GM12801 (cell line): Measurements from ENCODE around the gene ZBTB39.
A peak's percentile ranks its signal among the peaks of the same experiment; 100 is the strongest.

Experiments
- TF ChIP-seq, protein P1 (sequence below): IDR thresholded peaks from one replicate; pipeline ENCODE4 v1.5.1; 2011; ENCODE audit warnings: control low read depth; ENCODE audit not compliant: insufficient read length; ENCODE audit errors: extremely low read depth

ZBTB39 gene

DNA sequence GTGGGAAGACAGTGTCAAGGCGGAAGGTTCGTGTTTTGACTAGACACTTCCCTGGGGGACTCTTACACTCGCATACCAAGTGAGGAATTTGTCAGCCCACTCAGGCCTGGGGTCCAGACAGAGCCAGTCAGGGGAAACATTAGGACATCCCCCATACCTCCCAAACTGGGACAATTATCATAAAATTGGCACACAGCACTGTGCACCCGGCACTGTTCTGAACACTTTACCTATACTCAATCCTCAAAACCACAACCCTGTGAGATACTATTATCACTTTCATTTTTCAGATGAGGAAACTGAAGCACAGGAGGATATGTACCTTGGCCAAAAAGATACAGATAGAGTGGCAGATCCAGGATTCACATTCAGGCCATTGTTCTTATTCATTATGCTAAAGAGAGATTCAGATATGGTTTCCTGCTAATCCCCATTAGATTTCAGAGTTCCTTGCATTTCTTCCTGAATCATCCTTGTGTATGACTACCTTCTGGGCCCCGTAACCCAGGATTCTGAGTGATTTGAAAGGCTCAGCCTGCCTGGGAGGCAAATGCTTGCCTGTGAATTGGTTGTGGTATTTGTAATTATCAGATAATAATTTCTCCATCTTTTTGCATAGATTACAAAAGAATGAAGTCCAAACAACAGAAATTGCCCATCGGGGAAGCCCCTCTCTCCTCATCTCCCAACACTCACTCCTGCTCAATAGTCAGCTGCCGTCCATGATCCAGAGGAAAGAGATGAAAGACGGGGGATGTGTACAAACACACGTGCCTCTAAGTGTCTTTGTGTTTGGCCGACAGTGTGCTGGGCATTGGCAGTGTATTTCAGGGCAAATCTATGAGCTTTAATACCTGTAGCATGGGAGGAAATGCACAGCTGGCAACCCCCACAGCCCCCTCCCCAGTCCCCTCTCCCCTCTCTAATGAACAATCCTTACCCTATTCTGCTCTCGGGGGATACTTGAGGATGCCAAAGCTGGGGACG is 5.4 kb upstream of the ZBTB39 start:
- TF ChIP-seq, protein P1, sequence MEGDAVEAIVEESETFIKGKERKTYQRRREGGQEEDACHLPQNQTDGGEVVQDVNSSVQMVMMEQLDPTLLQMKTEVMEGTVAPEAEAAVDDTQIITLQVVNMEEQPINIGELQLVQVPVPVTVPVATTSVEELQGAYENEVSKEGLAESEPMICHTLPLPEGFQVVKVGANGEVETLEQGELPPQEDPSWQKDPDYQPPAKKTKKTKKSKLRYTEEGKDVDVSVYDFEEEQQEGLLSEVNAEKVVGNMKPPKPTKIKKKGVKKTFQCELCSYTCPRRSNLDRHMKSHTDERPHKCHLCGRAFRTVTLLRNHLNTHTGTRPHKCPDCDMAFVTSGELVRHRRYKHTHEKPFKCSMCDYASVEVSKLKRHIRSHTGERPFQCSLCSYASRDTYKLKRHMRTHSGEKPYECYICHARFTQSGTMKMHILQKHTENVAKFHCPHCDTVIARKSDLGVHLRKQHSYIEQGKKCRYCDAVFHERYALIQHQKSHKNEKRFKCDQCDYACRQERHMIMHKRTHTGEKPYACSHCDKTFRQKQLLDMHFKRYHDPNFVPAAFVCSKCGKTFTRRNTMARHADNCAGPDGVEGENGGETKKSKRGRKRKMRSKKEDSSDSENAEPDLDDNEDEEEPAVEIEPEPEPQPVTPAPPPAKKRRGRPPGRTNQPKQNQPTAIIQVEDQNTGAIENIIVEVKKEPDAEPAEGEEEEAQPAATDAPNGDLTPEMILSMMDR: no peak

DNA sequence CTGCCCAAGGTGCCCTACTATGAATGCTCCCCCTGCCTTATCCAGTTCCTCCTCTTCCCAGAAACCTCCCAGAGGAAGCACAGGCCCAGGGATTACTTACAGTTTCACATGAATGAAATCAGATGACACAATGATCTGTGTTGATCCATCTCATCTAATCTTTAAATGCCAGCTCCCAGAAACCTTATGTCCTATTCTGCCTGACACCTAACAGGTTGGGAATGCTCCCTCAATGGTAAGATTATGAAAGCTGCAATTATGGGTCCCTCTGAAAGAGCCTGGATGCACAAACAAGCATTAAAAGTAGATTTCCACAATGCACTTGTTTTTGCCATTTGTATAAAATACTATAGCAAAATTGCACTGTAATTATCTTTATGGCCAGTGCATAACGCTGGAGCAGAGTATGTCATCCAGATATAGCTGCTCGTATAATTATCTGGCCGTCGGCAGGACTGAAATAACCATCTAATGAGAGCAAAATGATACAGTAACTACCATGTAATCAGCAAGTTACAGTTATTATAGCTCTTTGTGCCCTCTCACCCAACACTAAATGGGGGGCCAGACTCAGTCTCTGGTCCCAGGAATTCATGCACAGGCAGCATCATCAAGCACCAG is 4.4 kb upstream of the ZBTB39 start:
- TF ChIP-seq, protein P1: no peak

DNA sequence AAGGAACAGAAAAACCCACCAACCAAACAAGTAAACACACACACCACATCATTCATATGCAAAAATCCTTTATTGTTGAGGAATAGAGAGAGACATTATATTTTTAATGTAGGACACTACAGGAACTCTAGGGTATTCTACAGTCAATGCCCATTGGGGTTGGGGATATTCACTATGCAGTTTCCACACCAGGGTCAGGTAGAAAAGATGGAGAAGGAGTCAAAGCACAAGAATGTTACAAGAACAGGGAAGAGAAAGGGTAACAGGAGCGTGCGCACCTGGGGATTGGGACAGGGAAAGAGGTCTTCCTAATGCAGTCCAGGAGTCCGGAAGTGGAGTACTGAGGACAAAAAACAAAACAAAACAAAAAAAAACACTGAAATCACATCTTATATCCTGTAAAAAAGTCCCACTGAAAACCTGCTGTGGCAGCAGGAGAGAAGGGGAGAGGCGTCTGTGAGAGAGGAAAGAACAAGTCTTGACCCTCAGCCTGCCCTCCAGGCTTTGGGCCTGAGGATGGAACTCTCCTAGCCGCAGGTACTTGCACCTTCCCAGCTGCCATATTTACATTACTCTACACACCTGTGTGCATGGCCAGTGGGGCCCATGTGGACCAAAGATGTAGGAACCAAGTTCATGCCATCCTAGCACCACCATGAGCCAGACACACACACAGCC is 3.7 kb upstream of the ZBTB39 start:
- TF ChIP-seq, protein P1: no peak

- TF ChIP-seq, protein P1: peak; percentile 22
Observed at GRCh38 chr12:57008178-57008577, 1.8 kb upstream of the ZBTB39 start.

DNA sequence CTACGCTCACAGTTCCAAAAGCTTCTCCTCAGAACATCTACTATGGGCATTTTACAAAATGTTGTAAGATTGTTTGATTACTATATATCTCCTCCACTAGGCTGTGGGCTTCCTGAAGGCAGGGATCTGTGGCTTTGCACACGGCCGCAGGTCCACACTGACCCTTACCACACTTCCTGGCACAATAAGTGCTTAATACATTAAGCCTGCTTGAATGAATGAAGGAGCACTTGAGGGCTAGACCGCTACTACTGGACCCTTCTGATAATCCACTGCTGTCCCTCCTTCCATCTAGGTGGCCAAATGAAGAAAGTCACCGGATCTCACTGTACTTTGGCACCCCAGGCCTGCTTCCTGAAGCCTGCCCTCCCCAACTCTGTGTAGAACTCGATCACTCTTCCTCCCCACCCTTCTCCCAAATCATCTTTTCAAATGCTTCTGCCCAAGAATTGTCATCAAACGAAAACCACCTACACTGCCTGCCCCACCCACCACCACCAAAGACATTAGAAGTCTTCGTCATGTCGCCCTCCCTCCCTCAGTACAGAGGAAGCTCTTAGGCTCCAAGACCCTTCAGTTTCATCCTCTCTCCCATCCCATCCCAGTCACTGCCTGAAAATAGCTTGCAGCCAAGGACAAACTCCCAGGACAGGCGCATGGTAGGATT is 596 bp upstream of the ZBTB39 start:
- TF ChIP-seq, protein P1: no peak

DNA sequence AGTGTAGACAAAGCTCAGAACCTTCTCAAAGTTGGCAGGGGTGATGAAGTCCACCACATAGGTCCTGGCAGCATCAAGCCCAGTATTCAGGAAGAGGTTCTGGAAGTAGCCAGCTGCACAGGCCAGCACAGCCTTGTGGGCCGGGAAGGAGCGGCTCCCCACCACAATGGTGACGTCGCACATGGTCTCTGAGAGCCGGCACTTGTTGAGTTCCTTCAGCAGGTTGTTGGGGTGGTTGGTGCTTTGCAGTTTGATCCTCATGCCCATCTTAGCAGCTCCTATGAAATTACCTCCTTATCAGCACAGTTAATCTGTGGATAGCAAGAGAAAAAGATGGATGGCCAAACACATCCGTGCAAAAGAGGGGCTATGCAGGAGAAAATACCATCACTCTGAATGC is 1.7 kb downstream of the ZBTB39 start:
- TF ChIP-seq, protein P1: no peak

GRCh38 chr12:57003395-57003794 is 3.0 kb downstream of the ZBTB39 start:
- TF ChIP-seq, protein P1: no peak
